Stimulated activated naive CD4-positive, alpha-beta T cell treated with Interleukin-2 at 50 U/mL for 16 hours (primary cell): ENCODE results near the gene ABCC8.

Experiments used
- DNase-seq: peaks from one replicate; lab custom pipeline; 2025; lab: John Stamatoyannopoulos, UW

ABCC8 gene

DNA sequence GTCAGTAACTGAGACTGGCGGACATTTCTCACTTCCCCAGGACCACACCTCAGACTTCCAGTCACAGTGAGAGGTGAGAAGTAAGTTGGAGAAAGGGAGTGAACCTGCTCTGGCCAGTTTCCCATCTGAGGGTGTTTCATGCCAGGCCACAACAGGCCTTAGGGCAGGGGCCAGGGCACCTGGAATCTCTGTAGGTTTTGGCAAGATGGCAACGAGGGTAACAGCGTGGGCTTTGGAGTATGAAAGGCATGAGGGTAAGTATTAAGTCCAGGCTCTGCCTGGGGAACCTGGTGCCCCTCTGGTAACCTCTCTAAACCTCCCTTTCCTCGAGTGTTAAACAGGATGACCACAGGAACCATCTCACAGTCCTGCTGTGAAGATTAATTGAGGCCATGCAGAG lies 28.5 kb upstream of the ABCC8 start:
- DNase-seq: no peak

DNA sequence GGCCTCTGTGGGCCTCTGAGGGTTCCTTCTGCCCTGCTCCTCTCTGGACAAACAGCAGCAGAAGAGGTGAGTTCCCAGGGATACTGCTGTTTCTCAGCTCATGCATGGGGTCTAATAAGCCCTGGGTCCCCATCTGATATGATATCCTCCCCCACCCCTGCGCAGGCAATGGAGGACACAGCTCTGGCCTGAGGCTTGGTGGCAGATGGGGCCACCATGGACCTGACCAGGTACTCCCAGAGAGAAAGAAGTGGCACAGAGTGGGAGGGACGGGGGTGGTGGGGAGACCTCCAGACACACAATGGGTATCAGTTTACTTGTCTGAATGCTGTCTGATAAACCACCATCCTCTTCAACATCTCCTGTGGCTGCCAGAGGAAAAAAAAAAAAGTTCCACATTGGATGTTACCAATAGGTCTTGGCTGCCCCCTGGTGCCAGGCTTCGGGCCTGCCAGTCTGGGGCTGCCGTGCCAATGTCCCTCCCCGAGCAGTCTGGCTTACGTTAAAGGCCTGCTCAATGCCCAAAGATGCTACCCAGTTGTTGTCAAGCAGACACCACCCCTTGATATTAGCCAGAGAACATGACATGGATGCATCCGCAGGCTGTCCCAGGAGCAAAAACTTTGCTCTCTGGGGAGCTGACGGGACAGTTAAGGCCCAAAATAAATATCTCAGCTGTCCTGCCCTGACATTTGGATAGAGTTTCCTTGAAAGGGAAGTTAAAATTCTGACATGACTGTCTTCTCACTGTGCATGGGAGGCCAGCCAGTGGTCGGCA lies 27.9 kb upstream of the ABCC8 start:
- peak; percentile 67 for DNase-seq

DNA sequence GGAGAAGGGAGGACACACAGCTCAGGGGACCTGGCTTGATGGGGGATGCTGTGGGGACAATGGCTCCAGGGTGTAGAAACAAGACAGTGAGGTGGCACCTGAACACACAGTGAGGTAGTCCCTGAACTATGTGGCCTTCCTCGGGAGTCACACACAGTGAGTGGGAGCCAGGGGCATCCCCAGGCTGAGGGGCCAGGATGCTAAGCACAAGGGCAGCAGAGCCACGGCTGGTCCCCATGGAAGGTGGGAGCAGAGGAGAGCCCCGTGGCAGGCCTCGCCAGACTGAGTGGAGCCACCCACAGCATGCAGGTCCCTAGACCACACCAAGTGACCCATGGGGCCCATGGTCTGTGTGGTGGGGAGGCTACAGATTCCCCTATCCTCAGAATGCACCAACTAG lies 26.0 kb upstream of the ABCC8 start:
- DNase-seq: no peak

DNA sequence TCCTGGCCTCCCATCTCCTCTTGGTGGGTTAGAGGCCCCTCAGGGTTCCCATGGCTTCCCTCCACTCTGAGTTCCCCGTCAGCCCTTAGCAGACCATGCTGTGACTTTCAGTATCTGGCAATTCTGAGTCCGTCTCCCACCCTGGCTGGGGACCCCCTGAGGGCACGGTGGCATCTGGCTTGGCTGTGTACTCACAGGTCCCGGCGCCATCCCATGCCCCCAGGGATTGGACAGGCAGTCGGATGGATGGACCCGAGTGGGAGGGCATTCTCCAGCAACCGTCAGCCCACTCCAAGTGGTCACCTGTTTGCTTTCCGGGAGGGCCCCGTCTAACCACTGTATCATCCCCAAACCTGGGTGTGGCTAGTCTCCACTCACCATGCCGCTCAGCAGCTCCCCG lies 24.0 kb upstream of the ABCC8 start:
- DNase-seq: no peak

DNA sequence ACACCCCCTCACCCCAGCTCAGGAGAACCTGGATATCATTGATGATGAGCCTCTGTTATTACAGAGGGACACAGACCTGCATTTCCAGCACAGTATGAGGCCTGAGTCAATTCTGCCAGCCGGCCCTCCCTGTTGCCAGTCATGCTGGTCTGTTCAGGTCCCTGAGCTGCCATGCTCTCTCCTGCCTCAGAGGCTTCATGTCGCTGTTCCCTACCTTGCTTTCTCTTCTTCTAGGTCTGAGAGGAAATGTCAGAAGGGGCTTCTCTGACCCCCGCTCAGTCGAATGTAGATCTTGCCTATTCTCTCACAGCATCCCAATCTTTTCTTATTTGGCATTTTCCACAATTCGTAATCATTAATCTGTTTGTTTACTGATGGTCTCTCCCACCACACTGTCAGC lies 21.8 kb upstream of the ABCC8 start:
- DNase-seq: no peak

DNA sequence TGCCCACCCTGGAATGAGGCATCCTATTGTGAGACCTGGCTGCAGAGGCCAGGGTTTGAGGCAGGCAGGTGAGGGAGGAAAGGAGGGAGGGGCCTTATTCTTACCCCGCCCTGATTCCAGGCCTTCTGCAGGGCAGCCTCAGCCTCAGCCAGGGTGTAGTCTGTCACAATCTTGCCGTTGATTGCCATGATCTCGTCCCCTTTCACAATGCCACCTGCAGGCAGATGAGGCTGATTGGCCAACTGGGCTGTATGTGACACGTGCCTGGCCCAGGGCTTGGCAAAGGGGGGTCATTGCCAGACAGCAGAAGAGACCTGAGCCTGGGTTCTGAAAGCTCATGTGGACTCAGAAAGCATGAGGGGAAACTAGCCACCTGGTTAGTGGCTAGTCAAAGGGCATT lies 21.4 kb upstream of the ABCC8 start:
- DNase-seq: no peak

DNA sequence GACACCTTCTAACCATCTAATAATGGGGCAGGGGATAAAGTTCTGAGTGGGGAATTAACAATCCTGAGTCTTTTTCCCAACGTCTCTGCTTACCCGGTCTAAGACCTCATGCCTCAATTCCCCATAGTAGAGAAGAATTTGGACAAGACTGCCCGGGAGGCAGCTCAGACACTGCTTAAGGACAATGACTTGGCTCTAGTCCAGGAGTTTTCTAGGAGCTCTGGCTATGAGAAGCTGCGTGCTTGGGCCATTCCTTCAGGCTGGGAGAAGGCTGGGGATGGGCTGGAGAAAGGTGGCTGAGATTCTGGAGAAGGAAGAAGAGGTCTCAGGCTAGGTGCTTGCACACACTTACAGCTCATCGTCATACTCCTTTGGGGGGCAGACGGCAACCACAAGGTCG lies 19.8 kb upstream of the ABCC8 start:
- DNase-seq: no peak

DNA sequence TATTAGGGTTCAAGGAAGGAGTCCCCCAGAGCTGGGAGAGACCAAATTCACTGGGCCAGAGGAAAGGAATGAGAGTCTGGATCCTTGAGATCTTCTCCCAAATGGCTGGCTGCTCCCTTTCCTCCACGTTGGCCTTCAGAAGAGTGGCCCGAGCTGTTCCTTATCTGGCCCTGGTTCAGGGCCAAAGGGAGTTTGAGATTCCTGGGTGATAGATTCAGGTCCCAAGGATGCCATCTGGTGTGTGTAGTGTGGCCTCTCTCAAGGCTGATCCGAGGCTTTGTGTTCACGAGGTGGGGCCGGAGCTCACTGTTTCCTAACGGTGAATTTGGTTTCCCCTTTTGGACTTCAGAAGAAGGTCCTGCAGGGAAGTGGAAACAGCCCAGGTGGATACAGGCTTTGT lies 17.4 kb upstream of the ABCC8 start:
- no peak for DNase-seq

DNA sequence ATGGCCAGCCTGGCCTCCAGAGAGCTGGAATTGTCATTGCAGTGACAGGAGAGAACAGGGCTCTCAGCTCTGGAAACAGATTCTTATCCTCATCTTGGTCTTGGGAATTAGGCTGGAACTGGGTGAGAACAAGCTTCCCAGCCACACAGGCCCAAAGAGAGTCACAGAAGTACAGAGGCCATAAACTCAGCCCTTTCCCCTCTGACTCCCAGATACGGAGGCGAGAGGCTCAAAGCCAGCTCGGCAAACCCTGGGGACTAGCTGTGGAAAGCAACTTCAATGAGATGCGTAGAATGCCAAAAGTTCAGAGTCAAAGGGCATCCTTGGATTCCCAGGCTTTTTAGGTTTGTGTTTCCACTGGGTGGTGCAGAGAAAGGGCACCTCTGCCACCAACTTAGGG lies 14.3 kb upstream of the ABCC8 start:
- DNase-seq: no peak

DNA sequence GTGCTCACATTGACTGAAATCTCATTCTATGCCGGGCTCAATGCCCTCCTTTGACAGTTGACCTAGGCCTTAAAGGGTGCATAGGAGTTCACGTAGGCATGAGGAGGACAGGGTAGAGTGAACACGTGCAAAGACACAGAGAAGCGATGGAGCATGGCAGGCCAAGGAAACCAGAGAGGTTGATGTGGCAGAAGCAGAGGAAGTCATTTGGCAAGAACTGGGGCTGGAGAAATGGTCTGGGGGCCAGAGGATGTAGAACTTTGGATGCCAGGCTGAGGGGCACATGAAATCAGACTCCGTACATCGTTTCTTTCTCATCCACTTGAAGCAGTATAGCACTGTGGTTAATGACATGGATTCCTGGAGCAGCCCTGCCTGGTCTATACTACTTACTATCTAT lies 13.6 kb upstream of the ABCC8 start:
- DNase-seq: no peak

DNA sequence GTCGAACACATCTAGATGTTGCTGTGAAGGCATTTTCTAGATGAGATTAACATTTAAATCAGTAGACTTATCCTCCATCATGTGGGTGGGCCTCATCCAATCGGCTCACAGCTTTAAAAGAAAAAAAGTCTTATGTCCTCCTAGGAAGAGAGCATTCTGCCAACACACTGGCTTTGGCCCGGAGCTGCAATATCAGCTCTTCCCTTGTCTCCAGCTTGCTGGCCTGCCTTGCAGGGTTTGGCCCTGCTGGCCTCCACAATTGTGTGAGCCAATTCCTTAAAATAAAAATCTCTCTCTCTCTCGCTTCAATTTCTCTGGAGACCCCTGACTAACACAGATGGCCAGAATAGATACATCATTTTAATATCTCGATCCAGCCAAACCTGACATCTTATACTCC lies 13.1 kb upstream of the ABCC8 start:
- DNase-seq: no peak

DNA sequence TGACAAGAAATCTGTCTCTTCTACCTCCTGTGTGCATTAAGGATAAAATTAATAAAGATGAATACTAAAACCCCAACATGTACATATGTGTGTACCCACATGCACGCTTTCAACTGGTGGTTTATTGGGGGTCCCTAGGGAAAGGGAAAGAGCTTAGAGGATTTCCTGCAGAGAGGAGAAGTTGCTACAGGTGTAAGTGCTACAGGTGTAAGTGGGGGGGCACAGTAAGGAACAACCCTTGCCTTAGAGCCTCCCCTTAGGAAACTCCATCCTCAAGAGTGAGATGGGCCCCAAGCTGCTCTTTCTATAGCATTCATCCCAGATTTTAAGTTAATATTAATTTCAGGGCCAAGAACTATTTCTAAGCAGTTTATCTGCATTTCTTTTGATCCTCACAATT lies 11.9 kb upstream of the ABCC8 start:
- no peak for DNase-seq

DNA sequence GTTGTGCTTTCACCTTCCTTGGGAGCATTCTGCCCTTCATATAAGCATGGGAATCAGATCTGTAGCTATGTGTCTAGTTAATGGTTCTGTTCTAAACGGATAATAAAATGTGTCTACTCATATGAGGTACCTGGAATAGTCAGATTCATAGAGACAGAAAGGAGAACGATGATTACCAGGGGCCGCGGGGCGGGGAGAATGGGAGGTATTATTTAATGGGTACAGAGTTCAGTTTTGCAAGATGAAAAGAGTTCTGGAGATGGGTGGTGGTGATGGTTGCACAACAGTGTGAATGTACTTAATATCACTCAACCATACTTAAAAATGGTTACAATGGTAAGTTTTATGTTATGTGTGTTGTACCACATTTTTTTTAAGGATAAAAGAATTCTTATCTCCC lies 10.0 kb upstream of the ABCC8 start:
- no peak for DNase-seq

DNA sequence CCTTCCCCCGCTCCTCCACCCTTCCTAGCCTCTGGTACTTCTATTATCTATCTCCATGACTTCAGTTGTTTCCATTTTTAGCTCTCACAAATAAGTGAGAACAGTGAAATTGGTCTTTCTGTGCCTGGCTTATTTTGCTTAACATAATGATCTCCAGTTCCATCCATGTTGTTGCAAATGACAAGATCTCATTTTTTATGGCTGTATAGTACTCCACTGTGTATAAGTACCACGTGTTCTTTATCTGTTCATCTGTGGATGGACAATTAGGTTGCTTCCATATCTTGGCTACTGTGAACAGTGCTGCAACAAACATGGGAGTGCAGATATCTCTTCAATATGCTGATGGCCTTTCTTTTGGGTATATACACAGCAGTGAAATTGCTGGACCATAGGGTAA lies 6.9 kb upstream of the ABCC8 start:
- no peak for DNase-seq

DNA sequence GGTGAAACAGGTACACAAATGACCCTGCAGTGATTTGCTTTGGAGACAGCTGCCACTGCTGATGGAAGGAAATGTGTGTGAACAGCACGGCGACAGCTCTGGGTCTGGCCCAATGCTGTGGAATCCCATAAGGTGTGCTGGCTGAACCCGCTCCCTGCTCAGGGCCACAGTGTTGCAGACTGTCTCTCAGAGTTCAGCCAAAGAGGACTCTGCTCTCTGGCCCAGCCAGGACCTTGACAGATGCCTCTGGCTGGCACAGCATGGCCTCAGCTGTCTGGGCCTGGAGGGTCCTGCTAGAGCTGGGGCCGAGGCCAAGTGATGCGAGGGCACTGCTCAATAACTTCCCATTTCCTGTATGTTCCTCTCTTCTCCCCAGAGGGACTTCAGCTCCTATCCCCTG lies 5.3 kb upstream of the ABCC8 start:
- DNase-seq: no peak

DNA sequence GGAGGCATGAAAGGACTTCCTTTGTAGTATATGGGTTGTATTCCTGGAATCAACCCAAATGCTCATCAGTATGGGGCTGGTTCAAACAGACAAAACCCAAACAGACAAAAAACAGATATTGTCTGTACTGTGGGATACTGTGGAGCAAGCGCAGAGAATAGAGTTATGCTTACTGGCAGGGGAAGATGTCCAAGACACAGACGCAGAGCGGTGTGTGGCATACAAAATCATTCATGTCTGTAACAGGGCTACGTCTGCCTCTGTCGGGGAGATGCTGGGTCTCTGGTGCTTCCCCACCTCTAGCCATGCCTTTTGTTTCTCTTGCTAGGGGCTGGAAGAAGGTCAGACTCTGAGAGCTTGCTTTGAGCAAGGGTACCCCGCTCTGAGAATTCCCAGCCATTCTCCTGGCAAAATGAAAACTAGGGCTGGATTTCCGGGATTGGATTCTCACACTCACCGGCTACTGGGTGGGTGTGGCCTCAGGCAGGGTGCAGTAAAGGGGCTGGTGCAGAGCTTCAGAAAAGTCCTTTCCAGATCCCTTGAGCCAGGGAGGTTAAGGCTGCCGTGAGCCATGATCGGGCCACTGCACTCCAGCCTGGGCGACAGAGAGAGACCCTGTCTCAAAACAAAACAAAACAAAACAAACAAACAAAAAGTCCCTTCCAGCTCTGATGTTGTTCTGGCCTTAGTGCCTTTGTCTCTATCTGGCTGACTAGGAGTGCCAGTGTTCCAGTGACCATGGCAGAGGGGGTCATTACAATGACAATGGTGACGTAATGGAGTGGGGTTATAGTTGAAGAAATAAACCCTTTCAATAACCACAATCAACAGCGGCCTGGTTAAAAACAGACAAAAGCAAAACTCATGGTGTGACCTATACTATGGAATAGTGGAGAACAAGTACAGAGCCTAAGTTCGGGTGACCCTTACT lies 2.9 kb upstream of the ABCC8 start:
- DNase-seq: no peak

DNA sequence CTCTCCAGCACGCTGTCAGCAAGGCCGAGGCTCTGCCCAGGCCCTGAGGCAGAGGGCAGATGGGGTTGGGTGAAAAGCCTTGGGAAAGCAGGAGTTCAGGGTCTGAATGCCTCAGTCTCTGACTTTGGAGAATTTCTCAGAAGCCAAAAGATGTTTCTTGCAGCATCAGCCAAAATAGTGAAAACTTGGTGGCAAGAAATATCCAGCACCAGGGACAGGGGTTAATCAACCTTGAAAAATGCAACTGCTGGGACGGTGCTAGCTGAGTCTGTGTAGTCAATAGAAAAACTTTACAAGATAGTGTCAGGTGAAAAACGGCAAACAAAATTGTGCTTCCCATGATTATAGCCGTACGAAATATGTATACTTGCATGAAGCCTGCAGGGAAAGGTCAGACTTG lies 1.4 kb upstream of the ABCC8 start:
- no peak for DNase-seq

DNA sequence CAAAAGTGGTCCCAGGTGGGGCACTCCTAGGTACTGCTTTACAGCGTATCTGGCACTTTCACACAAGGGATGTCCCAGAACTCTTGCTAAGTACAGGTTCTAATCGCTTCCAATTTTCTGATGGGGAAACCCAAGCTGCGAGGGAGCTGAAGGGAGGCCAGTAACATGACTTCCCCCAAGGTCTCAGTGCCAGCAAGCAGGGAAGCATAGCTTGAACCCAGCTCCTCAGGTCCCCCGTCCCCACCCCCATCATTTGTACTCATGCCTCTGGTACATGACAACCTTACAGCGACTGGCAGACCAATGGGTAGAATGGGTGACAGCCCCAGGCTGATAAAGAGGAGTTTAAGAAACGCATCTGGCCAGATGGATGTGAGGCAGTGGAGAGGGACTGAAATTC lies 716 bp upstream of the ABCC8 start:
- no peak for DNase-seq

DNA sequence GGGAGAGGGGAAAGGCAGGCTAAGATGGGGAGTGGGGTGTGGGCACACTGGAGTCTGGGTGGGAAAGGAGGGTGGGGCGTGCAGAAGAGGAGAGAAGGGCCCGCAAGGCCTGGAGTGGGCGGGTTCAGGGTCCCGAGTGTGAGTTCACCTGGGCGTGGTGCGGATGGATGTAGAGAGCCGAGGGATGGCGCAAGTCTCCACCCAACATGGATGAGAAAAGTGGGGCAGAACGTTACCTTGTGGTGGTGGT lies 364 bp upstream of the ABCC8 start:
- no peak for DNase-seq

DNA sequence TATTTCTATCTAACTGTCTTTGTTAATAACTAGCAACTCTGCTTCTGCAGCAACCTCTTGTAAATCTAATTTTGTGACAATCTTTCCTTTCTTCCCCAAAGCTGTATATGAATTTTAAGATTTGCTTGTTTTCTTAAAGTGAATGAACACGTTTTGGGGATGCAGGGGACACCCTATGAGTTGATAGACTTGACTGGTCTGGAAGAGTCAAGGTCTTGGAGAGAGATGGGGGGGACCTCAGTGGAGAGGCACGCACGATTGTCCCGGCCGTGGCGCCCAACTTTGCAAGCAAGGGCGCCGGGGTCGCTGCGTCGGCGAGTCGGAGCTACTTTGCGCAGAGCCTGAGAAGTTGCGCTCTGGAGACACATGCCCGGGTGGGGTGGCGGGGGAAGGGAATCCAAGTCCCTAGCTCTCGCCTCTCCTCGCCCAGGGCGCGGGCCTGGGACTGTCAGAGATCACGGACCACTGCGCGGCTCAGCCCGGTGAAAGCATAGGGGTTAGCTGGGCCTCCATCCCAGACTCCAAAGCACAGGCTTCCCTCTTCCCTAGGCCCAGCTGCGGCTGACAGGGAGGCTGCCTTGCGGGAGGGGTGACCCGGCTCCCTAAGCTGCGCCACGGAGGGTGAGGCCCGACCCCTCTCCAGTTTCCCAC lies 854 bp downstream of the ABCC8 start:
- DNase-seq: no peak

DNA sequence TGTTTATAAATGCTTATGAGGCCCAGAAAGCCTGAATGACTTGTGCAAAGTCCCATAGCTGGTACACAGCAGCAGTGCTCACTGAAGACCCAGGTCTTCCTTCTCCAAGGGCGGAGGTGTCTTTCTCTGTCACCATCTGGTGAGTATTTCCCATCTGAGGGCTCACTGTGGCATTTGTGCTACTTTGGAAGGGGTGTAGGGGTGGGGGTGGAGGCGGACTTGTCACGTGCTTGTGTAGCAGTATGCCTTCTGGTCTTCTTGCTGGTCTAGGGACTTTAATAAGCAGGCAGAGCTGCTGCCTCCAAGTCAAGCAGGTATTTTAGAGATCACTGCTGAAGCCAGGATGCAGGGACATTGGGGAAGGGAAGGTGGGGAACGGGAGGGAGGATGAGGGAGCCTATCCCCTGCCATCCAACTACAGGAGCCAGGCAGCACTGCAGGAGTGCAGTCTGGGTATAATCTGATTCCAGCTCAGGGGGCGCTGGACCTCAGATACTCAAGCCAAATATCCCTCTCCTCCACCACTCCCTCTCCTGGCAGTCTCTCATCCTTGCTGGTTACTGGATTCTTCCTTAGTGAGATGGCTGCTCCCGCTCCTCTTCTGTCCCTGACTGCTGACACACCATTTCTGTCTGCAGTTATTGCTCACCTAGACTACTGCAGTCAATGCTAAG lies 3.4 kb downstream of the ABCC8 start:
- DNase-seq: no peak

DNA sequence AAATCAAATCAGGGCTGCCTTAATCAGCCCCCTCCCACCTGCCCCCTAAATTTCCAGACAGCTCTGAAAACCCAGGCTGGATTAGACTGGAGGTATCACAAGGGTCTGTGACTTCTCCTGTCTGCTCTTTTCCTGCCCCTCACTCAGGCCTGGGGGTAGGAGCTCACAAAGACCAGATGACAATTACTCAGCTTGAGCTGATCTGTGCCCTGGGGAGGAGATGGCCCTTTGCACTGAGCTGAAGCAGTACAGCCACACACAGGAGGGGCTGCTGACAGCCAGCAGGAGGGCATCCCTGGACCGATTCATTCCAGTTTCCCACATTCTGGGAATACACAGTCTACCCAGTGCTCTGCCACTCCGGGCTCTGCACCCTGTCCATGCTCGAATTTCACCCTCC lies 4.2 kb downstream of the ABCC8 start:
- DNase-seq: no peak

DNA sequence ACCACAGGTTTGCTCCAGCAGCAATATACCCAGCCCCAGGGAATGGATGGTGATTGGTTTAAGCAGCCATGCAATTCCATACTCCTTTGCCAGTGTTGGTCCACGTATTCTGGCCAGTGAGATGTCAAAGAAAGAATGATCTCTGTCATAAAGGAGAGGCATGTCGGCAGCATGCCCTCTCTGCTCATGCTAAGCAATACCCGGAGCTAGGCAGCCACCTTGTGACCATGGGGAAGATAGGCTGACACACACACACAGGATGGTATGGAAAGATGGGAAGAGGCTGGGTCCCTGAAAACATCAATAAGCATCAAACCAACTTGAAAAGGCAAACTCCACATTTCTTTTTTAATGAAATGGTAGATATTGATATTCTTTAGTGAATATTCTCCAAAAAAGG lies 5.1 kb downstream of the ABCC8 start:
- no peak for DNase-seq
